Left renal pelvis (tissue), 4 donors: ENCODE measurements around the gene NPIPA5. TPM values are rescaled to one million over a fixed set of nuclear protein-coding genes. Genes with fewer than 3 reads are reported as not detected.
"Not testable (repeated sequence)": the region's sequence is repeated elsewhere in the genome, so short reads cannot be mapped to it uniquely, and the experiment has no call there.

Experiments used
- DNase-seq, 4 donors: peaks; one replicate each; pipeline ENCODE4 v3.0.0-alpha.2; 2013; ENCODE audit warnings: low read depth in 4 of 4, low spot score in 3 of 4
- polyA plus RNA-seq, 4 donors: library from polyadenylated mRNA; unstranded; fragments of 120-200 nt; gene quantifications; one replicate each; pipeline ENCODE4 v1.2.1, GENCODE V29; 2013; ENCODE audit not compliant: insufficient read length in 4 of 4

Gene NPIPA5
- 10 to 100 TPM in 2 of 4 donors, 1 to 10 TPM in 2; 1.8 to 41.3 (median 17.3) TPM for polyA plus RNA-seq

- DNase-seq = not testable (repeated sequence)
These were observed at the start of gene NPIPA5 for GRCh38 chr16:15378194-15378593. NPIPA5 (minus strand) TSS chr16:15378294; CDS start chr16:15378294, 0 bp downstream.

- peak in 3 of 4 donors; percentile 38 to 50 (median 45) for DNase-seq
These were observed 49.6 kb upstream of the NPIPA5 start for GRCh38 chr16:15427648-15428239.

GRCh38 chr16:15426796-15427195 is 48.7 kb upstream of the NPIPA5 start:
- DNase-seq = no peak

- no peak for DNase-seq
These were observed 47.8 kb upstream of the NPIPA5 start for GRCh38 chr16:15425861-15426260.

- DNase-seq = no peak
These were observed 44.1 kb upstream of the NPIPA5 start for GRCh38 chr16:15422222-15422621.

GRCh38 chr16:15421696-15422095 is 43.6 kb upstream of the NPIPA5 start:
- DNase-seq = not testable (repeated sequence)

GRCh38 chr16:15418206-15418605 is 40.1 kb upstream of the NPIPA5 start:
- no peak for DNase-seq

GRCh38 chr16:15417197-15417596 is 39.1 kb upstream of the NPIPA5 start:
- DNase-seq = no peak

GRCh38 chr16:15415511-15415985 is 37.5 kb upstream of the NPIPA5 start:
- DNase-seq = no peak

GRCh38 chr16:15409476-15409875 is 31.4 kb upstream of the NPIPA5 start:
- DNase-seq = not testable (repeated sequence)

GRCh38 chr16:15407756-15408155 is 29.7 kb upstream of the NPIPA5 start:
- not testable (repeated sequence) for DNase-seq

GRCh38 chr16:15404792-15405191 is 26.7 kb upstream of the NPIPA5 start:
- DNase-seq = no peak

- DNase-seq = not testable (repeated sequence)
These were observed 26.0 kb upstream of the NPIPA5 start for GRCh38 chr16:15404091-15404490.

GRCh38 chr16:15403392-15403995 is 25.4 kb upstream of the NPIPA5 start:
- no peak for DNase-seq

GRCh38 chr16:15401972-15402371 is 23.9 kb upstream of the NPIPA5 start:
- DNase-seq = no peak

GRCh38 chr16:15400314-15400713 is 22.2 kb upstream of the NPIPA5 start:
- not testable (repeated sequence) for DNase-seq

GRCh38 chr16:15399317-15399716 is 21.2 kb upstream of the NPIPA5 start:
- no peak for DNase-seq

GRCh38 chr16:15398618-15399316 is 20.7 kb upstream of the NPIPA5 start:
- peak in 1 of 4 donors; percentile 10 for DNase-seq

GRCh38 chr16:15396948-15397594 is 19.0 kb upstream of the NPIPA5 start:
- no peak for DNase-seq

- not testable (repeated sequence) for DNase-seq
These were observed 18.4 kb upstream of the NPIPA5 start for GRCh38 chr16:15396509-15396829.
